Lung (tissue), 12 donors: ENCODE data around the gene THAP12. TPM values are rescaled to one million over a fixed set of nuclear protein-coding genes. Genes with fewer than 3 reads are reported as not detected.

Source experiments
- ATAC-seq: fragments of 200-7000 bp; cut with Tn5 transposase; one replicate; pipeline ENCODE4 v1.9.1; 2020; ENCODE audit warnings: moderate number of reproducible peaks; ENCODE audit not compliant: insufficient read depth, low FRiP score
- DNase-seq, 3 donors: peaks; one replicate each; pipeline ENCODE4 v3.0.0-alpha.2; 2013 to 2017
- H3K27ac ChIP-seq, 2 donors: one replicate each; pipeline ENCODE4 v1.5.1; 2013; ENCODE audit warnings: mild to moderate bottlenecking in 2 of 2, moderate library complexity in 2 of 2, control low read depth in 1 of 2, inconsistent platforms in 1 of 2, low read depth in 1 of 2, low read length in 1 of 2
- H3K27me3 ChIP-seq, 3 donors: one replicate each; pipeline ENCODE4 v1.5.1; 2013; ENCODE audit warnings: low read length in 2 of 3; ENCODE audit not compliant: control insufficient read depth in 3 of 3, insufficient read depth in 3 of 3
- H3K36me3 ChIP-seq, 4 donors: one replicate each; pipeline ENCODE4 v1.5.1; 2013; ENCODE audit warnings: low read length in 4 of 4, mild to moderate bottlenecking in 1 of 4, moderate library complexity in 1 of 4; ENCODE audit not compliant: control insufficient read depth in 4 of 4, insufficient read depth in 4 of 4
- H3K4me1 ChIP-seq, 5 donors: one replicate each; pipeline ENCODE4 v1.5.1; 2013; ENCODE audit warnings: low read length in 5 of 5, mild to moderate bottlenecking in 2 of 5, moderate library complexity in 1 of 5; ENCODE audit not compliant: control insufficient read depth in 5 of 5, insufficient read depth in 5 of 5
- H3K4me3 ChIP-seq: one replicate; pipeline ENCODE4 v1.5.1; 2013; ENCODE audit warnings: mild to moderate bottlenecking, control low read depth, moderate library complexity
- H3K9ac ChIP-seq, 2 donors: one replicate each; pipeline ENCODE4 v1.5.1; 2013; ENCODE audit warnings: low read length in 2 of 2, control low read depth in 1 of 2; ENCODE audit not compliant: insufficient read depth in 1 of 2
- H3K9me3 ChIP-seq, 4 donors: one replicate each; pipeline ENCODE4 v1.5.1; 2013; ENCODE audit warnings: low read length in 3 of 4, mild to moderate bottlenecking in 1 of 4, moderate library complexity in 1 of 4; ENCODE audit not compliant: control insufficient read depth in 4 of 4, insufficient read depth in 3 of 4
- CTCF ChIP-seq: IDR thresholded peaks from 2 replicates; pipeline ENCODE4 v1.5.1; 2012; ENCODE audit warnings: mild to moderate bottlenecking; ENCODE audit errors: control extremely low read depth, extremely low read depth
- WGBS, 2 donors: extraction: QIAGEN DNeasy Blood & Tissue Kit; methylation state at CpG; one replicate each; pipeline ENCODE4 v1.1.7; 2013; 5-methylcytosine and 5-hydroxymethylcytosine counted together
- polyA plus RNA-seq, 2 donors: library from polyadenylated mRNA; stranded (reverse); fragments of 200-250 nt; gene quantifications; one replicate each; pipeline ENCODE4 v1.2.1, GENCODE V29; 2013
- total RNA-seq, 2 donors: library from RNA; depleted of rRNA in 1 of 2; stranded (reverse); fragments of >200 nt in 1 of 2; gene quantifications; one replicate each; pipeline ENCODE4 v1.2.1, GENCODE V29; 2014 to 2021
- donor health status: control.
- donor health status: control.
- donor health status: Bipolar disorder and iron deficiency.
- donor health status: healthy.
- donor health status: DM: yes; HTN: yes; CAD: no.

THAP12 gene
- total and polyA plus RNA-seq, 4 donors = 18.5 to 43.4 (median 28.4) TPM

GRCh38 chr11:76318744-76319384 is 62.1 kb downstream of the THAP12 start:
- DNase-seq (peak; percentile 76 to 81 (median 80)), ATAC-seq (peak; percentile 75)
- Histone ChIP-seq H3K4me3 (no peak overlapping the region), H3K9me3 (peaks cover 0 to 2% (median 0%) of the 10 kb centered on the region in 4 donors), H3K27ac (no peak overlapping the region), H3K9ac (no peak overlapping the region), H3K36me3 (no peaks in the 10 kb centered on the region), H3K27me3 (peaks cover 3 to 8% (median 5%) of the 10 kb centered on the region in 3 donors), H3K4me1 (peaks cover 0 to 14% (median 3%) of the 10 kb centered on the region in 5 donors)
- WGBS, 2 donors = 6 to 9% methylated on average over 7 of the region's 7 CpGs
- peak; percentile 92 for TF ChIP-seq CTCF

- H3K4me1 ChIP-seq = peaks cover 0 to 20% (median 11%) of the 10 kb centered on the region in 5 donors
- H3K27me3 ChIP-seq = peaks cover 3 to 8% (median 5%) of the 10 kb centered on the region in 3 donors
- no peak overlapping the region for H3K27ac ChIP-seq
- no peak for TF ChIP-seq CTCF
- H3K9me3 ChIP-seq = no peaks in the 10 kb centered on the region
- H3K4me3 ChIP-seq = no peak overlapping the region
- no peak overlapping the region for H3K9ac ChIP-seq
- H3K36me3 ChIP-seq = no peaks in the 10 kb centered on the region
- WGBS, 2 donors = 69 to 83% methylated on average over 3 of the region's 3 CpGs
- ATAC-seq (no peak), DNase-seq (no peak)
These were observed 63.6 kb downstream of the THAP12 start for GRCh38 chr11:76317296-76317695.

DNA sequence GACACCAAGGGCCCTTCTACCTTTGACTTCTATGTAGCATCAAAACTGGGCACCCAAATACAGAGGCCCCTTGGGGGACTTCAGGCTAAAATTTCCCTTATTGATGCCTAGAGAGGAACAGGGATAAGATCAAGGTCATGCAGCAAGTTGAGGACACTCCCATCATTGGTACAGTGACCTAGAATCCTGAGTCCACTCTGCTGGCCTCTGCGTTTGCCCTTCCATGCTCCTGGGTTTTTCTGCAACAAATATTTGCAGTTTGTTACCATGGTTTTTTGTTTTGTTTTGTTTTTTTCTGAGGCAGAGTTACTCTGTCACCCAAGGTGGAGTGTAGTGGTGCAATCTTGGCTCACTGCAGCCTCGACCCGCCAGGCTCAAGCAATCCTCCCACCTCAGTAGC is 64.2 kb downstream of the THAP12 start:
- no peak overlapping the region for H3K9ac ChIP-seq
- H3K27me3 ChIP-seq = peaks cover 3 to 5% (median 5%) of the 10 kb centered on the region in 3 donors
- H3K36me3 ChIP-seq = no peaks in the 10 kb centered on the region
- no peak overlapping the region for H3K27ac ChIP-seq
- 61 to 77% methylated on average over 3 of the region's 3 CpGs for WGBS, 2 donors
- H3K4me3 ChIP-seq = no peak overlapping the region
- DNase-seq (no peak), ATAC-seq (no peak)
- H3K4me1 ChIP-seq = peaks cover 0 to 21% (median 12%) of the 10 kb centered on the region in 5 donors
- TF ChIP-seq CTCF = no peak
- no peaks in the 10 kb centered on the region for H3K9me3 ChIP-seq
